GM23248 (cell line): ENCODE measurements around the gene SUN1.

Experiments used
- EZH2 ChIP-seq: fragments of 200-600 bp; sonication (generic); IDR thresholded peaks from 2 replicates; pipeline ENCODE4 v1.6.1; 2018; ENCODE audit warnings: antibody characterized with exemption, mild to moderate bottlenecking; ENCODE audit not compliant: insufficient read depth, poor library complexity, severe bottlenecking
- EZH2phosphoT487 ChIP-seq: fragments of 200-600 bp; sonication (generic); IDR thresholded peaks from 2 replicates; pipeline ENCODE4 v1.6.1; 2018; ENCODE audit warnings: antibody characterized with exemption, moderate library complexity, mild to moderate bottlenecking, low read depth; ENCODE audit not compliant: insufficient read depth

- TF ChIP-seq EZH2phosphoT487 (no peak), EZH2 (no peak)
Measured at GRCh38 chr7:880450-880849, 48.2 kb downstream of the SUN1 start.
